Thymus (tissue), 11 donors: Measurements from ENCODE around the gene MTMR11. TPM values are rescaled to one million over a fixed set of nuclear protein-coding genes. Genes with fewer than 3 reads are reported as not detected.
A peak's percentile ranks its signal among the peaks of the same experiment; 100 is the strongest.
"Not testable (repeated sequence)": the region's sequence is repeated elsewhere in the genome, so short reads cannot be mapped to it uniquely, and the experiment has no call there.

Experiments
- DNase-seq, 9 donors: peaks; one replicate each; pipeline ENCODE4 v3.0.0-alpha.2; 2013; ENCODE audit warnings: low spot score in 9 of 9, low read depth in 6 of 9, missing footprints in 1 of 9
- H3K27ac ChIP-seq, 2 donors: one replicate each; pipeline ENCODE4 v1.5.1; 2013; ENCODE audit warnings: control low read depth in 1 of 2, low read depth in 1 of 2, low read length in 1 of 2, mild to moderate bottlenecking in 1 of 2, moderate library complexity in 1 of 2
- H3K27me3 ChIP-seq, 2 donors: one replicate each; pipeline ENCODE4 v1.5.1; 2013; ENCODE audit warnings: low read length in 1 of 2; ENCODE audit not compliant: control insufficient read depth in 2 of 2, insufficient read depth in 1 of 2
- H3K36me3 ChIP-seq, 2 donors: one replicate each; pipeline ENCODE4 v1.5.1; 2013; ENCODE audit warnings: low read length in 1 of 2, mild to moderate bottlenecking in 1 of 2, moderate library complexity in 1 of 2; ENCODE audit not compliant: control insufficient read depth in 2 of 2, insufficient read depth in 2 of 2
- H3K4me1 ChIP-seq, 2 donors: one replicate each; pipeline ENCODE4 v1.5.1; 2013; ENCODE audit warnings: low read length in 2 of 2; ENCODE audit not compliant: control insufficient read depth in 2 of 2, insufficient read depth in 2 of 2
- H3K4me3 ChIP-seq, 2 donors: one replicate each; pipeline ENCODE4 v1.5.1; 2013; ENCODE audit warnings: low read length in 2 of 2, control low read depth in 1 of 2, mild to moderate bottlenecking in 1 of 2
- H3K9me3 ChIP-seq, 2 donors: one replicate each; pipeline ENCODE4 v1.5.1; 2013; ENCODE audit warnings: low read length in 1 of 2, mild to moderate bottlenecking in 1 of 2; ENCODE audit not compliant: control insufficient read depth in 2 of 2, insufficient read depth in 1 of 2
- WGBS: extraction: QIAGEN DNeasy Blood & Tissue Kit; methylation state at CpG from one replicate; pipeline ENCODE4 v1.1.7; 2013; 5-methylcytosine and 5-hydroxymethylcytosine counted together
- polyA plus RNA-seq: library from polyadenylated mRNA; stranded (reverse); fragments of 200-250 nt; gene quantifications from one replicate; pipeline ENCODE4 v1.2.3, GENCODE V29; 2013
- total RNA-seq: library from RNA; stranded (reverse); fragments of 120-200 nt; gene quantifications from one replicate; pipeline ENCODE4 v1.2.4, GENCODE V29; 2013
- donor health status: healthy.

MTMR11 gene
- total and polyA plus RNA-seq, 2 donors = 0.90 to 2.7 TPM

- Histone ChIP-seq H3K9me3 (no peaks in the 10 kb centered on the region), H3K27me3 (no peaks in the 10 kb centered on the region), H3K36me3 (no peaks in the 10 kb centered on the region), H3K4me3 (peak overlapping the region; percentile 49 to 71), H3K27ac (peak overlapping the region; percentile 96 to 98), H3K4me1 (peaks cover 5 to 30% of the 10 kb centered on the region in 2 donors)
- 62% methylated on average over 6 of the region's 6 CpGs for WGBS
- no peak for DNase-seq
Measured at GRCh38 chr1:149888999-149889289, 47.7 kb downstream of the MTMR11 start.

- Histone ChIP-seq H3K4me1 (peaks cover 10 to 35% of the 10 kb centered on the region in 2 donors), H3K4me3 (peak overlapping the region; percentile 49 to 71), H3K27me3 (no peaks in the 10 kb centered on the region), H3K27ac (peak overlapping the region; percentile 96 to 98), H3K36me3 (no peaks in the 10 kb centered on the region), H3K9me3 (no peaks in the 10 kb centered on the region)
- peak; percentile 68 to 94 (median 80) for DNase-seq
- WGBS = 7% methylated on average over 28 of the region's 28 CpGs
Measured at GRCh38 chr1:149888247-149888998, 48.3 kb downstream of the MTMR11 start.

- WGBS = under 1% methylated on average over 46 of the region's 46 CpGs
- peaks cover 15 to 36% of the 10 kb centered on the region in 2 donors for H3K4me1 ChIP-seq
- H3K4me3 ChIP-seq = peak overlapping the region; percentile 71 to 76
- no peaks in the 10 kb centered on the region for H3K27me3 ChIP-seq
- H3K9me3 ChIP-seq = no peaks in the 10 kb centered on the region
- no peaks in the 10 kb centered on the region for H3K36me3 ChIP-seq
- H3K27ac ChIP-seq = peak overlapping the region; percentile 96 to 100
- DNase-seq = peak; percentile 85 to 99 (median 95)
Measured at GRCh38 chr1:149887456-149888246, 49.0 kb downstream of the MTMR11 start.

GRCh38 chr1:149887196-149887455 is 49.6 kb downstream of the MTMR11 start:
- H3K36me3 ChIP-seq, DNase-seq, H3K27me3 ChIP-seq, H3K9me3 ChIP-seq: not testable (repeated sequence)
- Histone ChIP-seq H3K27ac (peak overlapping the region; percentile 96 to 100), H3K4me3 (peak overlapping the region; percentile 71 to 76), H3K4me1 (peaks cover 15 to 37% of the 10 kb centered on the region in 2 donors)
- WGBS = under 1% methylated on average over 12 of the region's 13 CpGs

- H3K9me3 ChIP-seq = no peaks in the 10 kb centered on the region
- H3K27me3 ChIP-seq = no peaks in the 10 kb centered on the region
- H3K4me1 ChIP-seq = peaks cover 15 to 38% of the 10 kb centered on the region in 2 donors
- no peaks in the 10 kb centered on the region for H3K36me3 ChIP-seq
- peak overlapping the region; percentile 96 to 100 for H3K27ac ChIP-seq
- H3K4me3 ChIP-seq = peak overlapping the region; percentile 71 to 76
- under 1% methylated on average over 62 of the region's 62 CpGs for WGBS
- DNase-seq = peak; percentile 93 to 100 (median 98)
Measured at GRCh38 chr1:149886396-149887195, 50.1 kb downstream of the MTMR11 start.

- DNase-seq = peak in 1 of 9 donors; percentile 57
- H3K27me3 ChIP-seq, H3K9me3 ChIP-seq, H3K36me3 ChIP-seq: not testable (repeated sequence)
- peak overlapping the region; percentile 65 to 71 for H3K4me3 ChIP-seq
- WGBS = under 1% methylated on average over 19 of the region's 19 CpGs
- peaks cover 15 to 38% of the 10 kb centered on the region in 2 donors for H3K4me1 ChIP-seq
- peak overlapping the region; percentile 96 for H3K27ac ChIP-seq
Measured at GRCh38 chr1:149886121-149886395, 50.6 kb downstream of the MTMR11 start.

GRCh38 chr1:149885339-149886120 is 51.1 kb downstream of the MTMR11 start:
- DNase-seq = peak in 8 of 9 donors; percentile 51 to 84 (median 68)
- Histone ChIP-seq H3K4me3 (peak overlapping the region; percentile 65 to 71), H3K27ac (peak overlapping the region; percentile 96), H3K36me3 (no peaks in the 10 kb centered on the region), H3K4me1 (peaks cover 15 to 38% of the 10 kb centered on the region in 2 donors), H3K9me3 (no peaks in the 10 kb centered on the region), H3K27me3 (no peaks in the 10 kb centered on the region)
- WGBS = under 1% methylated on average over 36 of the region's 36 CpGs

GRCh38 chr1:149884433-149885338 is 52.0 kb downstream of the MTMR11 start:
- peak overlapping the region; percentile 65 to 71 for H3K4me3 ChIP-seq
- H3K27me3 ChIP-seq = no peaks in the 10 kb centered on the region
- 6% methylated on average over 9 of the region's 9 CpGs for WGBS
- H3K9me3 ChIP-seq = no peaks in the 10 kb centered on the region
- H3K36me3 ChIP-seq = no peaks in the 10 kb centered on the region
- peak overlapping the region; percentile 96 for H3K27ac ChIP-seq
- peak in 3 of 9 donors; percentile 44 to 72 (median 49) for DNase-seq
- peaks cover 17 to 43% of the 10 kb centered on the region in 2 donors for H3K4me1 ChIP-seq
